GM21423 (cell line): Measurements from ENCODE around the gene HS1BP3.

Experiments
- ATAC-seq: cut with Tn5 transposase; IDR thresholded peaks from one replicate; pipeline ENCODE4 v1.9.1; 2021; ENCODE audit warnings: mild to moderate bottlenecking, moderate library complexity; ENCODE audit not compliant: unreplicated experiment

The HS1BP3 gene

GRCh38 chr2:20620271-20620681 is 30.6 kb downstream of the HS1BP3 start:
- ATAC-seq, result no peak

GRCh38 chr2:20619624-20620024 is 31.3 kb downstream of the HS1BP3 start:
- ATAC-seq, result no peak

- no peak for ATAC-seq
These were observed 31.9 kb downstream of the HS1BP3 start for GRCh38 chr2:20618886-20619521.

GRCh38 chr2:20618468-20618885 is 32.4 kb downstream of the HS1BP3 start:
- ATAC-seq, result no peak

DNA sequence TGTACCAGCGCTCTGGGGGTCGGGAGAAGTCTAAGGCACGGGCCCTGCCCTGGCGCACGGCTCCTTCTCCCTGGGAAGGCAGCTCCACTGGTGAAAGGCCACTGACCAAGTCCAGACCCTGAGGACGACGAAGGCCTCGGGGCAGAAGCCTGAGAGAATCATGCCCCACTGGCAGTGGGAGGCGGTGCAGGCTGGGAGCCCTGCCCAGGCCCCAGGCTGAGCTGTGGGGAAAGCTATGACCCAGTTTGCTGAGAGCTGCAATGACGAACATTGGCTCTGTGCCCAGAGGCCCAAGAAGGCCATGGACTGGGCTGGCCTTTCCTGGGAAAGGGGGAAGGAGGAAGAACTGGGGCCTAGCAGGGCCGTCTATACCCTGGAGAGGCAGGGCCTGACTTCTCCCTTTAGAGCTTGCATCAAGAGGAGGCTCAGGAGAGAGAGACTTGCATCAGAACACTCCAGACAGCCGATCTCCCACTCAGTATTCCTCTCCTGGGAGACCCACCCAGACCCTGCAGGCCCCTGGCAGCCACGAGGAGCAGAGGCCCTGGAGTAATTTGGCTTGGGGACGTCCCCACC is 32.9 kb downstream of the HS1BP3 start:
- ATAC-seq, result no peak

GRCh38 chr2:20617081-20617575 is 33.8 kb downstream of the HS1BP3 start:
- no peak for ATAC-seq

DNA sequence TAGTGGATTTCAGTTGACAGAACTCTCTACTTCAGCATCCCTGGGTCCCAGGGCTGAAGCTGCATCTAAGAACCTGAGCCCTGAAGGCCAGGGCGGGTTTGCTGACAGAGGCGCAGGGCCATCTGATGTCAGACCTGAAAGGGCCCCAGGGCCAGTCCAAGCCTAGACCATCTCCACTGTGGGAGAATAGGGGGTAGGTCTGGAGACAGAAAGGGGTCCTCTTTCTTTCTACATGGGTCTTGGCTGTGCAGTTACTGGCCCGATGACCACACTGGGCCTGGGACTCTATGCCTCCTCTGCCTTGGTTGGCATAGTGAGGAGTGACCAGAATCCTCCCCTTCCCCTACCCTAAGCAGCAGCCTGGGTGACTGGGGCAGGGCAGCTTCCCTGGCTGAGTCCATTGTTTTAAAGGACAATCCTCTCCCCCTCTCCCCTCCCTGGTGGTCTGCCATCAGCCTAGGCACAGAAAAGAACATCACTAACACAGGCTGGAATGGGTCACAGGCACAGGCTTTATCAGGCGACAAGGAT is 34.5 kb downstream of the HS1BP3 start:
- no peak for ATAC-seq

DNA sequence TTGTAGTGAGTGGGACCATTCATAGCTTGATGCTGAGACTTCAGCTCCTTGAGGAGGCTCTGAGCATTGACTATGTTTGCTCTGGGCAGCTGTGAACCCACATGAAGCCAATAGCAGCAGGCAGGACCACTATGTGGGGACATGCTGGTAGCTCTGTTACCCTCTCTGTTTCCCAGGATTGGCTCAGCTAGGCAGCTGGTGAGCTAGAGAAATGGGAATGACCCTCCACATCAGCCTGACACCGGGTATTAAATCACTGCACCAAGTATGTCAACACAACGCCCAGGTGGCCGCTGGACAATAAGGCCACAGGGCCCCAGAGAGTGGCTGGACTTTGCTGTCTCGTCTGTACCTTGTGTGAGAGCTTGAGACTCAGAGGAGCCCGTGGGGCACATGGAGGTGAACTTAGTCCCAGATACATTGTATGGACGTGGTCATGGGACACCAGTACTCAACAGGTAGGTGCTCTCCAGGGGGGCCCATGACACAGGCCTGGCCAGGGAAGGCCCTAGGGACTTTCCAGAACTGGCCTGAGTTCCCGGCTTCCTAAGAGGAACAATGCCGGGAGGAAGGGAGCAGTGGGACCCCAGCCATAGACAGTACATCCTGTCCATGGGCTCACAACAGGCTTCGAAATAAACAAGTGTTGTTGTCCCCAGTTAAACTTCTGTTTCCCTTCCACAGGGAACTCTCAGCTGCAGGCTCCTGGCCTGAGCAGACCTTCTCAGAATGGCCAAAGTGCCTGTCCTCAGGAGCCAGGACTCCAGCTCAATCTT is 35.2 kb downstream of the HS1BP3 start:
- ATAC-seq, result no peak

- ATAC-seq, result no peak
These were observed 35.8 kb downstream of the HS1BP3 start for GRCh38 chr2:20615068-20615465.

GRCh38 chr2:20614201-20615067 is 36.5 kb downstream of the HS1BP3 start:
- ATAC-seq, result no peak

DNA sequence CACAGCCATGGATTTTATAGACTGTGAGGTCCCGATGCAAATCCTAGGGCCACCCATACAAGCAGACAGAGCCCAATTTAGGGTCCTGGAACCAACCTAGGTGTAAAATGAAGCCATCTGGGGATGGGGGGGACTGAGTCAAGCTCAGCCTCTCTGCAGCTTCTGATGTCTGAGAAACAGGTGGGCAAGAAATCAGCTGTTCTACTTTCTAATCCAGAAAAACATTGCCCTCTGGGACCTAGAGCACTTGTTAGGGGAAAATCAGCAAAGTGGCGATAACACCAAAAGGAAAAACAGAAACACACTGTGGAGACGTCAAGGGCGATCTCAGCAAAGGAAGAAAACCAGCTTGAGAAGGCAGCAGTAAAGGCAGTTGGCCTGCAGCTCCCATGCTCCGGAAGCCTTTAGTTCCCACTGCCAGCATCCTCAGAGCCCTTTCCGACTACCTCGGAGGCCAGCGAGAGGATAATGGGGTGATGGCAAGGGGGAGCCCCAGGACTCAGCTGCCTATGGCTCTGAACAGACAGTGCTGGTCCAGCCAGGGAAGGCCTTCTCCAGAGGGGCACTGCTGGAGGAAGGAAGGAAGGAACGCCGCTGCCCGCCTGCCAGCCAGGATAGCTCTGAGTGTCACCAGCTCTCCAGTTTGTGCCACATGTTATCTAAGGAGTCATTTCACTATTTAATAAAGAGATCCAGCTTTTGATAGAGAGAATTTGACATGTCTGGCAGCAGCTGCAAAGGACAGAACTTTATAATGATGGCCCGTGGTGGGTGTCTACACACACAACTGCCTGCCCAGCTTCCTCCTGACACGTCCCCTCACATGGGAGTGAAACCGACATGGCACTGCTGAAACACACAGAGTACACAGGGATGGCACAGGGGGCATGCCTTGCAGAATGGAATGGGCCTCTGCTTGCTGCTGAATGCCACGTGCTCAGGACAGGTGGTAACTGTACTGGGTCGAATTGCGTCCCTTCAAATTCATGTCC is 37.7 kb downstream of the HS1BP3 start:
- ATAC-seq, result no peak

DNA sequence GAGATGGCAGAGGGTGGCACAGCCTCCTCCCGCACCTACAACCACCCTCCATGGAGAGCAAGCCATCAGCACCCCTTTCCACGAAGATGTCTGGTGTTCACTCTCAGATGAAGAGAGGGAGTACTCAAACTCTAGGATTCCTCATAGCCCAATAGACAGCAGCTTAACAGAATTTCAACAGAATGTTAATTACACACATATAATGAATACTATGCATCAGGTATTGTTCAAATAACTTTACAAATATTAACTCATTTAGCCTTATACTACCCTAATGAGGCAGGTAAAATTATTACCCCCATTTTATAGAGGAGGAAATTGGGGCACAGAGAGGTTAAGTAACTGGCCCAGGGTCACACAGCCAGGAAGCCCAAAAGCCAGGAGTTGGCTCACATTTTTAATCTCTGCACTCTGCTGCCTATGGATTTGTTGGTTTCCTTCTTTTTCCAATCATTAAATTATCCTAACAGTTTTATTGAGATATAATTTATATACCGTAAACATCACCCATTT is 39.0 kb downstream of the HS1BP3 start:
- no peak for ATAC-seq

DNA sequence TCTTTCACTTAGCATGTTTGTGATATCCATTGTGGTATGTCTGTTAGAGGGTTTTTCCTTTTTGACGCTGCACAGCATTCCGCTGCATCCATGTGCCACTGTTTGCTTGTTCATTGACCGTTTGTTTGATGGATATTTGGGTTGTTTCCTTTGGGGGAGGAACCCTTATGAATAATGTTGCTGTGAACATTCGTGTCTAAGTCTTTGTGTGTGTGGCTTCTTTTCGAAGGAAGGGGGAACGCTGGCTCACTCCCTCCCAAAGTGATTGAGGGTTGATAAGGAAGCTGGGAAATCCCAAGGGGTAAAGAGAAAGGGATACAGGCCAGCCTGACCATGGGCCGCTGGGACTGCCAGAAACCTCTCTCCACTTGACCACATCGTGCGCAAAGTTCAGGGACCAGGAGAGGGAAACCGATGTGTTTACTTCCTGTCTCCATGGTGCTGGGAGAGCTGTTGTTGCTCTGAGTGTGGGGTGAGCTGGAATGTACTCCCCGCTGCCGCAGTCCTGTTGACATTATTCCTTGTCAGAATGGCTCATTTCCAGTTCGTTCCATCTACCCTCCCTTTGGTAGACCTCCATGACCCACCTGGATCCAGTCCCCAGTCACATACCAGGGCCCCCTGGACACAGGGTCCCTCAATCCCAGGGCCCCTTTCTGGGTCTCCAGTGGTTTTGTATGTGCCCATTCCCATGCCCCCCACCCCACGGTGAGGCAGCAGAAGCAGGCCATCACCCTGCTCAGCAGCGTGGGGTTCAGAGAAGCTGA is 39.6 kb downstream of the HS1BP3 start:
- ATAC-seq, result no peak

DNA sequence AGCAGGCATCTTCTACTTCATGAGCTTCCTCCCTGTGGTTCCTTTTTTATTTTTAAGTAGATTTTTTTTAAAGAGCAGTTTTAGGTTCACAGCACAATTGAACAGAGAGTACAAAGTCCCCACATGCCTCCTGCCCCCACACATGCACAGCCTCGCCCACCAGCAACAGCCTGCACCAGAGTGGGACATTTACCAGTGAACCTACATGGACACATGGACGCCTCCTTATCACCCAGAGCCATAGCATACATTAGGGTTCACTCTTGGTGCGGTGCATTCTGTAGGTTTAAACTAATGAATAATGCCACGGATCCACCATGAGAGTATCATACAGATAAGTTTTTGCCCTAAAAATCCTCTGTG is 40.9 kb downstream of the HS1BP3 start:
- ATAC-seq, result no peak

DNA sequence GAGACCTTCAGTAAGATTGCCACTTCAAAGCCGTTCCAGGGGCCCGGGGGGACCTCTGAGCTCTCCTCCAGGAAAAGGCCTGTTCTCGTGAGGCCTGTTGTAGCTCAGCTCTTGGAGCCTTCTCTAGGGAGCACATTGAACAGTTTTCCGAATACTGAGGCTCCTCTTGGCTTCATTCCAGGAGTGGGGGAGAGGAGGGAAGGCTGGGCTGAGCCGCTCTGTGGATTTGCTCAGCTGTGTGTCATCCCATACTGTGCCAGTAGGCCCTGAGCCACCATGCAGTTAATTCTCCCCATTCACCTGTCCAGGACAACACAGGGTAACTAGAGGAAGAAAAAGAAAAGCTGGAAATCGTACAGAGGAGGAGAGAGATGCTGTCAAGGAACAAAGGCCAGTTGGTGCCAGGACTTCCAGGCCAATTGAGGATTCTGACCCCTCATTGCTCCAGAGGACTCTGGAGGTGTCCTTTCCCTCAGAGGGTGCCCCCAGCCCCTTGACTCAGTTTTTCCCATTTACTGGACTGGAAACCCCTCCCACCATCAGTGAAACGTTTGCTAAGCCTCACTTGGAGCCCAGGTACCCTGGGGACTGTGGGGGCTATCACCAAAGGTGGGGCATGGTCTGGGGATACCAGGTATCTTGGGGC is 41.4 kb downstream of the HS1BP3 start:
- ATAC-seq, result no peak

DNA sequence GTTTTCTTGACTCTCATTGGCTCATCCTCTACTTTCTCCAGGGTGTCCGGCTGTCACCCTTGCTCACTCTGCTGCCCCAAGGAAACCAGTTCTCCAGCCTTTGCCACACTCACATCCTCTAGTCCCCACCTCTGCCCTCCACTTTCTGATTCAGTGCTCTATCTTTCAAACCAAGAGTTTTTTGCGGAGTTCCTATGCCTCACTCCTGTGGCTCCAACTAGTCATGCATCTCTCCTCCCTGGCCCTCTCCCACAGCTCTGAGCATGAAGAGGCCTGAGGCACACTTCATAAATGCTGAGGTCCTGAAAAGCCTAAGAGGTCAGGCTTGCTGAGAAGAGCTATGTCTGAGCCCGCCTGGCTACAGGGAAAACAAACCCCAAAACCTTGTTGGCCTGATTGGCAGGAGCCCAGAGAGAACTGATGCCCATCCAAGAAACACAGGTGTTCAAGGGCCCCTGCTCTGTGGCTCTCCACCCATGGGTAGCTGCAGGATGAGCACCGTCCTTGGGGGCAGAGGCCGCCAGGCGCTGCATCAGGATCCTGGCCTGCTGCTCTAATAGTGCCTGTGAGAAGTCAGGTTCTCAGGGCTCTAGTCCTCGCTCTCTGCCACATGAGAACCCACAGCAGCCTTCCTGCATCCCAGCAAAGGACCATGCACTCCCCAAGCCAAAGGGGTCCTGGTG is 42.1 kb downstream of the HS1BP3 start:
- no peak for ATAC-seq

DNA sequence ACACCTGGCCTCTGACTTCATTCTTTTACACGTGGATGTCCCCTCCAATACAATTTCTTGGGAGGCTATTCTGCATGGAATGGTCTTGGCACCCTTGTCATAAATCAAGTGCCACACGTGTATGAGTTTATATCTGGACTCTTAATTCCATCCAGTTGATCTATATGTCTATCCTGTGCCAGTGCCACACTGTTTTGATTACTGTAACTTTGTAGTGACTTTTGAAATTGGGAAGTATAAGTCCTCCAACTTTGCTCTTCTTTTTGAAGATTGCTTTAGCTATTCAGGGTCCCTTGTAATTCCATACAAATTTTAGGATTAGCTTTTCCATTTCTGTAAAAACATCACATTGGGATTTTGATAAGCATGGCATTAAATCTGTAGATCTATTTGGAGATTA is 43.5 kb downstream of the HS1BP3 start:
- ATAC-seq, result no peak

DNA sequence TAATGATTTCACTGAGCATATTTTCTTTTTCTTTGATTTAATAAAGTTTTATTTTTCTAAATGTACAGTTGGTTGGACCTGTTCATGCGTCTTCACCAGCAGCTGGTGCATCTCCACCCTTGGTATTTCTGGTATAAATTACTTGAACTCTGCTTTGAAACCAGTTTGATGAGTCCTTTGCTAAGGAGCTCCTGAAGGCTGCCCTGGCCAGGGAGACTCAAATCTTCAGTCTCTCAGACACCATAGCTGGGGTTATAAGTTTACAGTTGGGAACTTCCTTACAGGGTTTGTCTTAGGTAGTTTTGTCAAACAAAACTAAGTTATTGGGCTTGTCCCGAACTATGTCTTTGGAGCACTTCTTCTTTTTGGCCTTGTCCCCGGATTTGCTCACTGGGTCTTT is 44.7 kb downstream of the HS1BP3 start:
- no peak for ATAC-seq
